ENCODE measurements around the gene GLDC. TPM values are rescaled to one million over a fixed set of nuclear protein-coding genes. Genes with fewer than 3 reads are reported as not detected.

Gene GLDC
- polyA plus RNA-seq, 4 donors: 18.4 to 25.3 (median 19.6) TPM

DNA sequence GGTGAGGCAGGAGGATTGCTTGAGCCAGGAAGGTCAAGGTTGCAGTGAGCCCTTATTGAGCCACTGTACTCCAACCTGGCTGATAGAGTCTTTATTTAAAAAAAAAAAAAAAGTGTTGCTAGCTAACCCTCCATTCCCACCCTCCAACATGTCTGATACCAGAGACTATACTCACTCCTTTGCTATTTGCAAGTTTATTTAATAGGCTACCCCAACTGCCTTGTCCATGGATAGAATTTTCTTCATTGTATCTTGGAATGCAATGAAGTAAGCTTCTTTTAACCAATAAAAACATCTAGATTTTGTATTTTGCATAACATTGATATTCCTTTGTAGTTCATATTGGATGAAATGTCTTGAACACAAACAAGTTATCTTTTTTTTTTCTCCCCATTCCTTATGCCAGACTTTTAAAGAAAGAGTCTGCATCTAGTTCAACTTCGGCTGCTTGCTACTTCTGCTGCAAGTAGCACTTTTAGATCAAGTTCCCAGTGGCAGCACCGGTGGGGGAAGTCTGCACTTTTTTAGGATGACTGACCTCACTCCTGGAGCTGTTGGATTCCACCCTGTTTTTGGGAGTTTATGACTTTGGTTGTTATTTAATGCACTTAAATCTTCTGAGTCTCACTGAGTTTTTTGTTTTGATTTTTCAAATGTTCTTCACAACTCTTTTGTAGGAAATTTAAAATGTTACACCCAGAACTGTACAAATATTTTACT, 120.0 kb downstream of the GLDC start:
- no peak for DNase-seq (ENCODE audit: low read depth in 4 of 4, low spot score in 3 of 4)

DNA sequence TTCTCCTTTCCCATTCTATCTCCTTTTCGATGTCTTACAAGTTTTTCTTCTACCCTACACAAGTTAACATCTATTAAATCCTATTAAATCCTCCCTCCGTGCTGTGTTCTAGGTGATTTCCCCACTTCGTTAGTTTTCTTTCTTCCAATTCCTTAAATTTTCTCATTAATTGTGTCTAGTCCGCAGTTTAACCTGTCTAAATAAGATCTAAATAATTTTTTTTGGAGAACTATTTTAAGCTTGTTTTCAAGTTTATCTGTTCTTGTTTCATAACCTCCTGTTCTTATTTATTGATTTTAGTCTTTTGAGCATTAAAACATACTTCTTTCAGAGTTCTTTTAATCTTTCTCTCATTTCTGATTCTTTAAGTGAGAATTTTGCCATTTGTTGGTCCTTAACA, 123.3 kb downstream of the GLDC start:
- no peak for DNase-seq (ENCODE audit: low read depth in 4 of 4, low spot score in 3 of 4)

DNA sequence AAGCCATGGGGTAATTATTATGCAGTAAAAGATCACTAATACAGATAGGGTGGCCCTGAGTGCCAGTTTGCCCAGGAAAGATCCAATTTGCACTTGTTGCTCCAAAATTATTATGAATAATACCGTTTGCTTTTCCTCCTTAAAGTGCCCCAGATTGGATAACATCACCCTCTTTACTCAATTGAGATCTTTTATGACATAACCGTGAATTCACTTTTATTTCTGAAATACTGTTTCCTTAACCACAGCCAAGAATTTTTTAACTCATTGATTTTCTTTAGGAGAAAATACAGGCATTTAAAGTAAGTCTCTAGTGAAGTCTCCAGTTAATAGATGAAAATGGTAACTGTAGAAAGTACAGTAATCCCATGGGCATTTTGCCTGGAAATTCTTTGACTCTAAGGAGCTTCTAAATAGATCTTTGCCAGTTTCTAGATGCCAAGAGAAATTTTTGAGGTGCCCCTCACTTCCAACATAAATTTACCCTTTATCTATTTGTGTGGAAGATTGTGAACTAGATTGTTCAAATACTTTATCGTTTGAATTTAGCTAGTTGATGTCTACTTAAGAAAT, 133.4 kb downstream of the GLDC start:
- DNase-seq (ENCODE audit: low read depth in 4 of 4, low spot score in 3 of 4): no peak

DNA sequence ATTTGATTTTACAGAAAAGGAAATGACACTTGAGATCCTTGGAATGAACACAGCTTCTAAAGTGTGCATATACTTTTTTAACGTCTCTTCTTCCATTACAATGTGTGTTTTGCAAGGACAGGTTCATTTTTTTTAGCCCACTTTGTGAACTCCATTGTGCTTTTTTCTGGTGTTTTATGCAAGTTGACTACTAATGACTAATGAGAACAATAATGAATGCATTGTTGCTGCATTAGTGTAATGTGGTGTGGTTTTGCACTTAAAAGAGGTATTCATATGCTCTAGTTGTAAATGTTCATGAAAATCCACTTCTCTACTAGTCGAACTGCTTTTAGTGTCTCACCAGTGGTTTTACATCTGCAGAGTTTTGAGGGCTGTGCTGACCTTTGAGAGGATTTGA, 139.0 kb downstream of the GLDC start:
- no peak for DNase-seq (ENCODE audit: low read depth in 4 of 4, low spot score in 3 of 4)

DNA sequence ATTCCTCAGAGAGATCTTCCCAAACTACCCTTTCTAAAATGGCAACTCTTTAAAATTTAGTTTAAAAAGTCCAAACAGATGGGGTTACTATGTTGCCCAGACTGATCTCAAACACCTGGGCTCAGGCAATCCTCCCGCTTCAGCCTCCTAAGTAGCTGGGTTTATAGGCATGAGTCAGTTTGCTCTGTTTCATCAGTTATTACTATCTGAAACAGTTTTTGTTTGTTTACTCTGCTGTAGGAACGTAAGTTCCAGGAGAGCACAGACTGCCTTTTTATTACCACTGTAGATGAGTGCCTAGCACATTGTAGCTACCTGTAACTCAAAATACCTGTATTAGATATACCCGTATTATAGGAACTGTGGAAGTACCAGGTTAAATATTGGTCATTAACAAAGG, 143.1 kb downstream of the GLDC start:
- DNase-seq (ENCODE audit: low read depth in 4 of 4, low spot score in 3 of 4): no peak

DNA sequence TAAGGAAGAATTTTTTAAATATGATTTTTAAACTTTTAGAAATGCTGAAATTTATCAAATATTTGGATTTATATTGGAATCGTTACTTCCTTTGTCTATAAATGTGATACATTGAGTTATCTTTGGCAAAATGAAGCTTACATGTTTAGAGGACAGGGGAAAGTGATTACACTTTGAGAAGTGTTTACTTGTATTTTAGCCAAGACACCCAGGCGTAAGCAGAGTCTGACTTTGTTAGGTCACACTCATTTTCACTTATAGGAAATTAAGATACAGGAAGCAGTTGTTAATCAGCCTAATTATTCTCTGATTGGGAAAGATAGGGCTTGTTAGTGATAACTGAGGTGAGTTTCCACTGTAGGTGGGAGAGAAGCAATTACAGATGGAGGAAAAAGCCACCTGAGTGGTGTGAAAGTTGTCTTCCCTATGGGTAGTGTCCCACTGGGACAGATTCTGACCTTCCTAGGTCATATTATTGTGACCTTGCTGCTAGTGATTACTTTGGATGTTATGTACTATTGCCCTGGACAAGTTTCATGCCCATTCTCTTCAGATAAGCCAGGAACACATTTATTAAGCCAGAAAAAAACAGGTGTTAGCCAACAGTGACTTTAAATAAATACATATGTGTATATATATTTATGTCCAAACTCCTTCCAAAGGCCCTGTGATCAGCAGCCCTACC, 143.9 kb downstream of the GLDC start:
- DNase-seq (ENCODE audit: low read depth in 4 of 4, low spot score in 3 of 4): no peak

DNA sequence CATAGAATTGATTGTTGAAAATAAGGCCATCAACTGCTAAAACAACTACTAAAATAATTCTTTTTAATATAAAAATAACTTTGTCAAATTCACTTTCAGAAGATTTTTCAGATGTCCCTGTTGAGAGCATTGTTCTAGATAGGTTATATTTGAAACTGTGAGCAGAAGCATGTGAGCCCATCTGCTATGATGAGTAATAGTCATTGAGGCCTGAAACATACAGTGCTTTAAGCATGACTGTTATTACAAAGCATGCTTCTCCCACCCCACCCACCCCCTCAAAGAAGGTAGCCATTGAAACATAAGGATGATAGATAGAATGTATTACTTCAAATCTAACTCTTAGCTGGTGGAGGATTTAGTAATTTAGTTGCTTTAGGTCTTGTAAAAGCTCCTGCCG, 146.5 kb downstream of the GLDC start:
- DNase-seq (ENCODE audit: low read depth in 4 of 4, low spot score in 3 of 4): no peak

DNA sequence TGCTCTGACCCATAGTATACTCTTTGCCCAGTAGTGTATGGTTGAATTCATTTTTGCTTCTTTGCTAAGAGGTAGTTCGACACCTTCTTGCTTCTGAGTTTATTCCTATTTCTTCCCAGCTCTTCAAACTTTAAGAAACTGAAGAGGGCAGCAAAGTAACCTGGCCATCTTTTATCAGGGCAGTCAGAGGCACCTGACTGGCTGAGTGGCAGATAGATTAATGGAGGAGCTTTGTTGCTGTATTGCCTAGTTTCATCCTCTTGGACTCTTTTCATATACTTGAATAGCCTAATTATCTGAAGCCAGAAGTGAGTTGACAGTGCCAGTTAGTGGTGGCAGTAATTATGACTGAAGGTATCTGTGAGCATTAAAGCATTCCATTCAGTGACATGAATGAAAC, 150.1 kb downstream of the GLDC start:
- DNase-seq (ENCODE audit: low read depth in 4 of 4, low spot score in 3 of 4): no peak

DNA sequence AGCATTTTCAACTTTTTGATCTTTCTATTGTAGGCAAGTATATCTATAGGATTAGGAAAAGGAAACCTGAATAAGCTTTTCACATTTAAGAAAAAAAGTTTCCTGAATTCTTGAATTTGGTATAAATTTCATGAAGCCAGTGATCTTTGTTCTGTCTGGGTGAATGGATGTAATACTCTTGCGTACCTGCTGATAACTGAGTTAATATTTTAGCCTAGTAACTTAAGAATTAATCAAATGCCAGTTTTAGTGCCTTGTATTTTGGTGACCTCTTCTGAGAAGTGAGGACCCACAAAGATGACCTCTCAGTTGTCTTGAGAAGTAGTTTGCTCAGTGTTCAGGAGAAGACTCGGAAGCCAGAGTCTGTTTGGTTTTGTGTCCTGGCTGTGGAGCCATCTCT, 154.7 kb downstream of the GLDC start:
- DNase-seq (ENCODE audit: low read depth in 4 of 4, low spot score in 3 of 4): no peak

DNA sequence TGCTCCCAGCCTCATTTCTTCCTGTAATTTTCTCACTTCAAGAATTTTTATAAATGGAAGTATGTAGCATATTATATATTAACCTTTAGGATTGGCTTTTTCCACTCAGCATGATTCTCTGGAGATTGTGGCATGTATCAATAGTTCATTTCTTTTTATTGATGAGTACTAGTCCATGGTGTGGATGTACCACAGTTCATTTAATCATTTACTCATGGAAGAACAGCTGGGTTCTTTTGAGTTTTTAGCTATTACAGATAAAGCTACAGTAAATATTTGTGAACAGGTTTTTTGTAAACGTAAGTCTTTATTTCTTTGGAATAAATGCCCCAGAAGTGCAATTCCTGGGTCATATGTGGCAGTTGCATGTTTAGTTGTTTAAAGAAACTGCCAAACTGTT, 156.4 kb downstream of the GLDC start:
- no peak for DNase-seq (ENCODE audit: low read depth in 4 of 4, low spot score in 3 of 4)

DNA sequence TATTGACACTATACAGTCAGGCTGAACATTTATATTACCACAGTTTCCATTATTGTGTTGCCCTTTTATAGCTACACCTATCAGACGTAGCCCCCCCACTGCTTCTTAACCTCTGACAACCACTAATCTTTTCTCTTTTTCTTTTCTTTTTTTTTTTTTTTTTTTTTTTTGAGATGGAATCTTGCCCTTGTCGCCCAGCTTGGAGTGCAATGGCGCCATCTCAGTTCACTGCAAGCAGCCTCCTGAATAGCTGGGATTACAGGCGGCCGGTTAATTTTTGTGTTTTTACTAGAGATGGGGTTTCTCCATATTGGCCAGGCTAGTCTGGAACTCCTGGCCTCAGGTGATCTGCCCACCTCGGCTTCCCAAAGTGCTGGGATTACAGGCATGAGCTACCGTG, 157.1 kb downstream of the GLDC start:
- no peak for DNase-seq (ENCODE audit: low read depth in 4 of 4, low spot score in 3 of 4)

DNA sequence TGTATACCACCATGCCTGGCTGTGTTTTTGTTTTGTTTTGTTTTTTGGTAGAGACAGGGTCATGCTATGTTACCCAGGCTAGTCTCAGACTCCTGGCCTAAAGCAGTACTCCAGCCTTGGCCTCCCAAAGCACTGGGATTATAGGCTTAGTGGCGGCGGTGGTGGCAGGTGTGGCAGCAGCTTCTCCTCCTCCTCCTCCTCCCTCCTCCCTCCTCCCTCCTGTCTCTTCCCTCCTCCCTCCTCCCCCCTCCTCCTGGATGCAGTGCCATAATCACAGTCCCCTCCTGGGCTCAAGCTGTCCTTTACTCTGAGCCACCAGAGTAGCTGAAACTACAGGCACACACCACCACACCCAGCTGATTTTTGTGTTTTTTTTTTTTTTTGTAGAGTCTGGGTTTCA, 161.3 kb downstream of the GLDC start:
- no peak for DNase-seq (ENCODE audit: low read depth in 4 of 4, low spot score in 3 of 4)

Other genes with a start within 250 kb of the GLDC start
- gene UHRF2, start 232.5 kb downstream of the GLDC start, polyA plus RNA-seq (ENCODE audit: insufficient read length in 4 of 4): 10 to 100 TPM; 60.6 to 77.1 (median 71.0) TPM
- gene KDM4C, start 112.2 kb upstream of the GLDC start, polyA plus RNA-seq (ENCODE audit: insufficient read length in 4 of 4): 10 to 100 TPM; 14.9 to 18.4 (median 15.9) TPM

Measured in right renal pelvis (tissue), 4 donors.